ENCODE results near the gene PRR9. TPM values are rescaled to one million over a fixed set of nuclear protein-coding genes. Genes with fewer than 3 reads are reported as not detected.

The PRR9 gene
- total RNA-seq, 1 experiment from 2014 or later, result not detected

- H2AFZ ChIP-seq (ENCODE audit: low read length), result no peak overlapping the region
- H3F3A ChIP-seq (ENCODE audit: low read length, unreplicated experiment), result no peaks in the 10 kb centered on the region
- no peak overlapping the region for H3K4me2 ChIP-seq (ENCODE audit: low read length)
- H3K79me2 ChIP-seq (ENCODE audit: low read length), result no peaks in the 10 kb centered on the region
- POLR2A ChIA-PET (ENCODE audit: unreplicated experiment), result no interaction called here
- intact Hi-C loops (cut with micrococcal nuclease), result no loop called here
- H3K4me1 ChIP-seq (ENCODE audit: insufficient read depth, low read length), result no peaks in the 10 kb centered on the region
- DNase-seq (no peak), ATAC-seq (no peak)
- no peak for TF ChIP-seq EZH2phosphoT487 (IDR thresholded peaks at IDR 0.05; ENCODE audit: borderline replicate concordance, low read length)
- no peak for TF ChIP-seq EZH2 (IDR thresholded peaks at IDR 0.05; ENCODE audit: low read length, unreplicated experiment)
- no peak for TF ChIP-seq CTCF (conservative IDR thresholded peaks at IDR 0.05; ENCODE audit: low read depth, low read length)
- H3K27me3 ChIP-seq (ENCODE audit: low read length), result peaks cover 37% of the 10 kb centered on the region
- no TSS peak for BruUV-seq (replicated peaks)
- no peaks in the 10 kb centered on the region for H3K36me3 ChIP-seq (ENCODE audit: low read depth, low read length)
- no peaks in the 10 kb centered on the region for H4K20me1 ChIP-seq (ENCODE audit: low read length)
- H3K27ac ChIP-seq (ENCODE audit: low read length), result no peak overlapping the region
- no peak overlapping the region for H3K4me3 ChIP-seq (ENCODE audit: low read length)
- no peak overlapping the region for H3K9ac ChIP-seq (ENCODE audit: low read length)
- CTCF ChIA-PET, result no interaction called here
- H3K9me3 ChIP-seq (ENCODE audit: low read length), result no peaks in the 10 kb centered on the region
- H3K9me2 ChIP-seq (replicated peaks; ENCODE audit: low read length), result no peaks in the 10 kb centered on the region
Observed at GRCh38 chr1:153231785-153232184, 14.4 kb downstream of the PRR9 start.

DNA sequence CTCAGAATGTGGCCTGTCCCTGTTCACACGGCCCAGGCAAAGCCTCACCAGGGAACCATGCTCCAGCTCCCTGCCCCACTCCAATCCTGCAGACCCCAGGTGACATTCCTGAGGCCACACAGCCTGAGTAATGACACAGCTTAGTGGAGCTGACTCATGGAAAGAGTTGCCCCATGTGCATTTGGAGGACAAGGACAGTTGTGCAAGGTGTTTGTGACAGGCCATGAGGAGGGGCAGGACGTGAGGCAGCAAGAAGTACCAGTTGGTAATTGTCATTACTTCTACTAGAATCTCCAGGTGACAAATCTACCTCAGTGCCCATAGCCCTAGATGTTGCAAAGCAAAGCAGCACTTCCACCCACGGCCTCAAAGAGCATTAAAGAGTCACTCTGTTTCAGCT is 15.2 kb downstream of the PRR9 start:
- intact Hi-C loops (cut with micrococcal nuclease), result no loop called here
- Histone ChIP-seq H2AFZ (ENCODE audit: low read length) (no peak overlapping the region), H3F3A (ENCODE audit: low read length, unreplicated experiment) (no peaks in the 10 kb centered on the region), H3K4me1 (ENCODE audit: insufficient read depth, low read length) (no peaks in the 10 kb centered on the region), H3K36me3 (ENCODE audit: low read depth, low read length) (no peaks in the 10 kb centered on the region), H4K20me1 (ENCODE audit: low read length) (no peaks in the 10 kb centered on the region), H3K4me2 (ENCODE audit: low read length) (no peak overlapping the region), H3K79me2 (ENCODE audit: low read length) (no peaks in the 10 kb centered on the region), H3K4me3 (ENCODE audit: low read length) (no peak overlapping the region), H3K27ac (ENCODE audit: low read length) (no peak overlapping the region), H3K9me3 (ENCODE audit: low read length) (no peaks in the 10 kb centered on the region), H3K9ac (ENCODE audit: low read length) (no peak overlapping the region), H3K9me2 (replicated peaks; ENCODE audit: low read length) (no peaks in the 10 kb centered on the region), H3K27me3 (ENCODE audit: low read length) (peaks cover 43% of the 10 kb centered on the region)
- ATAC-seq (no peak), DNase-seq (no peak)
- CTCF ChIA-PET, result no interaction called here
- POLR2A ChIA-PET (ENCODE audit: unreplicated experiment), result no interaction called here
- no TSS peak for BruUV-seq (replicated peaks)
- TF ChIP-seq EZH2 (IDR thresholded peaks at IDR 0.05; ENCODE audit: low read length, unreplicated experiment) (no peak), CTCF (conservative IDR thresholded peaks at IDR 0.05; ENCODE audit: low read depth, low read length) (no peak), EZH2phosphoT487 (IDR thresholded peaks at IDR 0.05; ENCODE audit: borderline replicate concordance, low read length) (no peak)

DNA sequence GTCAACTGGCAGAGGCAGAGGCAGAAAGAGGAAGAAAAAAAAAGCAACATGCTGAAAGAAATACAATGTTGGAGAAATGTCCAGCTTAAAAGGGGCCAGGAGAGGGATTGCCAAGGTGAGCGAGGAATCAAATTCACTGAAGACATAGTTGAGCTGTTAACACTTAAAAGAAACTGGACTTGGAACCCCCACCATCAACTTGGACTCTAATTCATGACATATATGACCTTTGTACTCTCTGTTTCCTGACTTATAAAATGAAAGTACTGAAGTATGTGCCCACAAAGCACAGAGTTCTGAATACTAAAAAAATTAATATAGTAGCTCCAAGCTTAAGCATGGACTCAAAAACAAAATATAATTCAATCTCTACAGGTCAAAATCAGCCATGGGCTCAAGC is 16.1 kb downstream of the PRR9 start:
- DNase-seq (no peak), ATAC-seq (no peak)
- H3K9me2 ChIP-seq (replicated peaks; ENCODE audit: low read length), result no peaks in the 10 kb centered on the region
- no peak overlapping the region for H3K9ac ChIP-seq (ENCODE audit: low read length)
- no TSS peak for BruUV-seq (replicated peaks)
- POLR2A ChIA-PET (ENCODE audit: unreplicated experiment), result no interaction called here
- H3K4me2 ChIP-seq (ENCODE audit: low read length), result no peak overlapping the region
- H3K4me1 ChIP-seq (ENCODE audit: insufficient read depth, low read length), result no peaks in the 10 kb centered on the region
- no peaks in the 10 kb centered on the region for H3F3A ChIP-seq (ENCODE audit: low read length, unreplicated experiment)
- no peaks in the 10 kb centered on the region for H4K20me1 ChIP-seq (ENCODE audit: low read length)
- H3K9me3 ChIP-seq (ENCODE audit: low read length), result no peaks in the 10 kb centered on the region
- no peak overlapping the region for H2AFZ ChIP-seq (ENCODE audit: low read length)
- no peak overlapping the region for H3K4me3 ChIP-seq (ENCODE audit: low read length)
- TF ChIP-seq EZH2 (IDR thresholded peaks at IDR 0.05; ENCODE audit: low read length, unreplicated experiment) (no peak), EZH2phosphoT487 (IDR thresholded peaks at IDR 0.05; ENCODE audit: borderline replicate concordance, low read length) (no peak), CTCF (conservative IDR thresholded peaks at IDR 0.05; ENCODE audit: low read depth, low read length) (no peak)
- H3K27ac ChIP-seq (ENCODE audit: low read length), result no peak overlapping the region
- H3K79me2 ChIP-seq (ENCODE audit: low read length), result no peaks in the 10 kb centered on the region
- CTCF ChIA-PET, result no interaction called here
- no peaks in the 10 kb centered on the region for H3K36me3 ChIP-seq (ENCODE audit: low read depth, low read length)
- H3K27me3 ChIP-seq (ENCODE audit: low read length), result peaks cover 44% of the 10 kb centered on the region
- intact Hi-C loops (cut with micrococcal nuclease), result no loop called here

Measured in PC-3 (cell line).